ENCODE results near the gene GATA2.

GATA2 gene

GRCh38 chr3:128517648-128518047 is 24.6 kb upstream of the GATA2 start:
- Histone ChIP-seq H3K9me3 (ENCODE audit: insufficient read depth, low read depth, low read length) (peaks cover 7% of the 10 kb centered on the region; the same call in 1 of the 2 replicates), H3K4me1 (ENCODE audit: insufficient read depth, low read length, poor library complexity, severe bottlenecking) (no peaks in the 10 kb centered on the region), H2AFZ (ENCODE audit: low read length) (no peak overlapping the region), H3K79me2 (ENCODE audit: insufficient read depth, low read length) (no peaks in the 10 kb centered on the region), H3K27me3 (ENCODE audit: insufficient read depth, low read length, poor library complexity, severe bottlenecking) (no peaks in the 10 kb centered on the region), H3K4me2 (ENCODE audit: low read depth, low read length, poor library complexity, severe bottlenecking) (no peak overlapping the region), H3F3A (ENCODE audit: low read depth) (no peaks in the 10 kb centered on the region), H3K4me3 (ENCODE audit: low read length, poor library complexity, severe bottlenecking) (no peak overlapping the region), H3K36me3 (ENCODE audit: insufficient read depth, low read length) (no peaks in the 10 kb centered on the region), H4K20me1 (ENCODE audit: insufficient read depth, low read length, poor library complexity, severe bottlenecking) (no peaks in the 10 kb centered on the region), H3K9ac (ENCODE audit: low read depth, low read length, poor library complexity, severe bottlenecking) (no peak overlapping the region), H3K9me2 (replicated peaks; ENCODE audit: low read depth, low read length) (no peaks in the 10 kb centered on the region)
- TF ChIP-seq EZH2phosphoT487 (IDR thresholded peaks at IDR 0.05; ENCODE audit: borderline replicate concordance), result no peak
- no peak for TF ChIP-seq CTCF (conservative IDR thresholded peaks at IDR 0.05; ENCODE audit: low read length)

GRCh38 chr3:128515967-128516366 is 23.0 kb upstream of the GATA2 start:
- Histone ChIP-seq H3K9me2 (replicated peaks; ENCODE audit: low read depth, low read length) (no peaks in the 10 kb centered on the region), H3K4me1 (ENCODE audit: insufficient read depth, low read length, poor library complexity, severe bottlenecking) (no peaks in the 10 kb centered on the region), H3K9ac (ENCODE audit: low read depth, low read length, poor library complexity, severe bottlenecking) (no peak overlapping the region), H3K27me3 (ENCODE audit: insufficient read depth, low read length, poor library complexity, severe bottlenecking) (no peaks in the 10 kb centered on the region), H3K9me3 (ENCODE audit: insufficient read depth, low read depth, low read length) (peaks cover 7% of the 10 kb centered on the region; the same call in 1 of the 2 replicates), H3F3A (ENCODE audit: low read depth) (no peaks in the 10 kb centered on the region), H3K79me2 (ENCODE audit: insufficient read depth, low read length) (no peaks in the 10 kb centered on the region), H4K20me1 (ENCODE audit: insufficient read depth, low read length, poor library complexity, severe bottlenecking) (no peaks in the 10 kb centered on the region), H3K36me3 (ENCODE audit: insufficient read depth, low read length) (no peaks in the 10 kb centered on the region), H3K4me2 (ENCODE audit: low read depth, low read length, poor library complexity, severe bottlenecking) (no peak overlapping the region), H3K4me3 (ENCODE audit: low read length, poor library complexity, severe bottlenecking) (no peak overlapping the region), H2AFZ (ENCODE audit: low read length) (no peak overlapping the region)
- TF ChIP-seq EZH2phosphoT487 (IDR thresholded peaks at IDR 0.05; ENCODE audit: borderline replicate concordance) (no peak), CTCF (conservative IDR thresholded peaks at IDR 0.05; ENCODE audit: low read length) (no peak)

- Histone ChIP-seq H3K4me2 (ENCODE audit: low read depth, low read length, poor library complexity, severe bottlenecking) (no peak overlapping the region), H3K27me3 (ENCODE audit: insufficient read depth, low read length, poor library complexity, severe bottlenecking) (no peaks in the 10 kb centered on the region), H3K9me3 (ENCODE audit: insufficient read depth, low read depth, low read length) (peaks cover 3% of the 10 kb centered on the region; the same call in 1 of the 2 replicates), H3K36me3 (ENCODE audit: insufficient read depth, low read length) (no peaks in the 10 kb centered on the region), H3K4me3 (ENCODE audit: low read length, poor library complexity, severe bottlenecking) (no peak overlapping the region), H3F3A (ENCODE audit: low read depth) (no peaks in the 10 kb centered on the region), H3K9ac (ENCODE audit: low read depth, low read length, poor library complexity, severe bottlenecking) (no peak overlapping the region), H3K79me2 (ENCODE audit: insufficient read depth, low read length) (no peaks in the 10 kb centered on the region), H2AFZ (ENCODE audit: low read length) (no peak overlapping the region), H3K9me2 (replicated peaks; ENCODE audit: low read depth, low read length) (no peaks in the 10 kb centered on the region), H3K4me1 (ENCODE audit: insufficient read depth, low read length, poor library complexity, severe bottlenecking) (no peaks in the 10 kb centered on the region), H4K20me1 (ENCODE audit: insufficient read depth, low read length, poor library complexity, severe bottlenecking) (no peaks in the 10 kb centered on the region)
- TF ChIP-seq EZH2phosphoT487 (IDR thresholded peaks at IDR 0.05; ENCODE audit: borderline replicate concordance), result no peak
- TF ChIP-seq CTCF (conservative IDR thresholded peaks at IDR 0.05; ENCODE audit: low read length), result no peak; the same call in 1 of the 2 replicates
Observed at GRCh38 chr3:128508852-128509251, 15.9 kb upstream of the GATA2 start.

Data from Loucy (cell line).